Activated gamma-delta T cell (primary cell): ENCODE measurements around the gene OR9A4.

Source experiments
- DNase-seq: peaks from one replicate; lab custom pipeline; 2025; lab: John Stamatoyannopoulos, UW

OR9A4 gene

GRCh38 chr7:141946796-141947195 lies 30.6 kb downstream of the OR9A4 start, which contains the start of gene CLEC5A:
Gene CLEC5A (minus strand): TSS chr7:141946974. CDS start chr7:141946292, 682 bp downstream.
- no peak for DNase-seq

- no peak for DNase-seq
Measured at GRCh38 chr7:141949021-141949420, 32.8 kb downstream of the OR9A4 start.

- DNase-seq = no peak
Measured at GRCh38 chr7:141949451-141949850, 33.3 kb downstream of the OR9A4 start.

- DNase-seq = no peak
Measured at GRCh38 chr7:141949911-141950310, 33.7 kb downstream of the OR9A4 start.

- no peak for DNase-seq
Measured at GRCh38 chr7:141950806-141951205, 34.6 kb downstream of the OR9A4 start.

- DNase-seq = no peak
Measured at GRCh38 chr7:141952461-141952860, 36.3 kb downstream of the OR9A4 start.

- DNase-seq = no peak
Measured at GRCh38 chr7:141954334-141954733, 38.1 kb downstream of the OR9A4 start.

GRCh38 chr7:141956084-141956483 lies 39.9 kb downstream of the OR9A4 start:
- no peak for DNase-seq

GRCh38 chr7:141960687-141961422 lies 44.7 kb downstream of the OR9A4 start:
- DNase-seq = no peak
